ENCODE measurements around the gene VAMP5.

- TF ChIP-seq CTCF (IDR thresholded peaks at IDR 0.05): no peak
- TF ChIP-seq POLR2AphosphoS5 (IDR thresholded peaks at IDR 0.05; ENCODE audit: insufficient read depth in 1 of 2, low read depth in 1 of 2): no peak
Observed at GRCh38 chr2:85628658-85629057, 44.4 kb downstream of the VAMP5 start.

Data from vagina (tissue), 2 donors.